ENCODE measurements around the gene RBMS2.

Gene RBMS2

GRCh38 chr12:56589783-56590182, 68.2 kb downstream of the RBMS2 start:
- DNase-seq: no peak

DNA sequence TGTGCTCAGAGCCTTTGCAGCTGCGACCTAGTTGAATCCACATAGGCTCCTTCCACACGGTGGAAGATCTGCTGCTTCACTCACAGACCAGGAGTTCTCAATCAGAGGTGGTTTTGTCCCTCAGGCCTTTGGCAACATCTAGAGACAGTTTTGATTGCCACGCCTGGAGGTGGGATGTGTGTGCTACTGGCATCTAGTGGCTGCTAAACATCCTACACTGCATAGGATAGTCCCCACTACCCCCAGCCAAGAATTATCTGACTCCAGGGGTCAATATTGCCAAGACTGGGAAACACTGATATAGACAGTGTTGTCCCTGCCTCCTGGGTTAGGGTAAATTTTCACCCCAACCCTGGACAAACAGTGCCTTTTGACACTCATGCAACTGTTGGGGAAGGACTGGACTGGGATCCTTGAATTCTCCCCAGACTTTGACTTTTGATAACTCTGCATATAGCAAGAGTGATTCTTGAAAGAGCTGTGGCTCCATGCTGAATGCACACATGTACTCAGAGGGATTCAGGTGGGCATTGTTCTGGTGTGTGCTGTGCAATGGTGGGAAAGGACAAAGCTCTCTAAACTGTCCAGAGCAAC, 68.7 kb downstream of the RBMS2 start:
- no peak for DNase-seq

- no peak for DNase-seq
Measured at GRCh38 chr12:56591126-56591525, 69.5 kb downstream of the RBMS2 start.

GRCh38 chr12:56591961-56592360, 70.3 kb downstream of the RBMS2 start:
- DNase-seq: no peak

GRCh38 chr12:56593909-56594621, 72.4 kb downstream of the RBMS2 start:
- peak; percentile 63 to 70 for DNase-seq

GRCh38 chr12:56596815-56597214, 75.2 kb downstream of the RBMS2 start:
- DNase-seq: no peak

DNA sequence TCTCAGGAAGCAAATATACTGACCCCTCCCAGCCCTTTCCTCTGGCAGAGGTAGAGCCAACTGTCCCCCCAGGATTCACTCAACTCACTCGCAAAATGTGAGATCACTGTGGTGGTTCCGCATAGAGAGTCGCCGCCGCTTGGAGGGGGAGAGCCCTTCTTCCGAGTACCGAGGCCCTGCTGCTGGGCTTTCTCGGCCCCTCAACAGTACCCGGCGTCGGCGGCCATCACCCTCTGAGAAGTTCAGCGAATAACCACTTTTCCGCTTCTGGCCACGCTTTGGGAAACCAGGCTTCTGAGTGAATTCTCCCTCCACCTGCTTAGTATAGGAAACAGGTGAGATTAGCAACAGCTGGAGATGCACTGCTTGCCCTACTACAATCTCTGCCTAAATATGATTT, 77.4 kb downstream of the RBMS2 start:
- no peak for DNase-seq

DNA sequence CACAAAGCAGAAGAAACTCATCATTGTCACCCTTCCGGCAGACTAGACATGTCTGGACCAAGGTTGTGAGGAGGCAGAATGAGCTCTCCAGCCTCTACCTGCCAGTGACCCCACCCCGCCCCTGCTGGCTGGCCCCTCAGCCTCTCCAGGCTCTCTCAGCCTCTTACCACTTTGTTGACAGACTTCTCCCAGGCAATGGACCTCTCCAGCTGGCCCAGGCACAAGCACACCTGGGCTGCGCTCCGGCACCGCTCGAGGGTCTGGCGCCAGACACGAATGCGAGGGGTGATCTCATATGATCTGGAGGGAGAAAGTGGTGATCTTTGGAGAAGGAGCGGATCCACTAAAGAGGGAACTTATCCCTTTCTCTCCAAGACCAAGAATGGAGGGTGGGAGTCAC, 78.2 kb downstream of the RBMS2 start:
- no peak for DNase-seq

GRCh38 chr12:56600753-56601152, 79.1 kb downstream of the RBMS2 start:
- no peak for DNase-seq

DNA sequence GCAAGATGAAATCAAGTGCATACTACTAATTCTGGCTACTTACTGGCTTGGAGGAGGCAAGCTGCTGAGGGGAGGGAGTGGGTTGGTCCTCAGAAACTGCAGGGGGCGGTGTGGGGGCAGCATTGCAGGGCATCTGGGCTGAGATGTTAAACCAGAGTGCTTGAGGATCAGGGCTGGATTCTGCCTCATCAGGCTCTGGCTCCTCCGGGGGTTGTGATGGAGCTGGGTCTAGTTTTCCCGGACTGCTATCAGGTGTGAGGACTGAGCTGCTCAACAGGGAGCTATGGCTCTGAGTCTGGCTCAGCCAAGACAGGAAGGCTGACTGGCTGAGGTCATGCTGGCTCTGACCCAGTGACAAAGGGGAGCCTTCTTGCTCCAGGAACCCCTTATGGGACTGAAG, 79.9 kb downstream of the RBMS2 start:
- DNase-seq: peak; percentile 34 to 36

DNA sequence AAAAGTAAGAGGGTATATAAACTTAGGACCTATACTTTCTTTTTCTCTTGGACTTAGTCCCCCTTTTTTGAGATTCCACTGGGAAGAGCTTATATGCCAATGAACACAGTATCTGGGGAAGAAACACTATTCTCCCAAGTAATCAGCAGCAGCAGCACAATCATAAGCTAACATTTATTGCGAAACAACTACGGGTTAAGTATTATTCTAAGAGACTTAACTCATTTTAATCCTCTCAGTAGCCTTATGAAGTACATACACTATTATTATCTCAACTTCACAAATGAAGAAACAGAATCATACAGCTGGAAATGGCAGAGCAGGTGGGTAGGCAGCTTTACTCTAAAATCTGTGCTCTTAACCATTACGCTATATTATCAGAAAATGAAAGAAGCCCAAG, 80.6 kb downstream of the RBMS2 start:
- DNase-seq: no peak

- no peak for DNase-seq
Measured at GRCh38 chr12:56604355-56604754, 82.7 kb downstream of the RBMS2 start.

GRCh38 chr12:56614627-56615026, 93.0 kb downstream of the RBMS2 start:
- DNase-seq: no peak

DNA sequence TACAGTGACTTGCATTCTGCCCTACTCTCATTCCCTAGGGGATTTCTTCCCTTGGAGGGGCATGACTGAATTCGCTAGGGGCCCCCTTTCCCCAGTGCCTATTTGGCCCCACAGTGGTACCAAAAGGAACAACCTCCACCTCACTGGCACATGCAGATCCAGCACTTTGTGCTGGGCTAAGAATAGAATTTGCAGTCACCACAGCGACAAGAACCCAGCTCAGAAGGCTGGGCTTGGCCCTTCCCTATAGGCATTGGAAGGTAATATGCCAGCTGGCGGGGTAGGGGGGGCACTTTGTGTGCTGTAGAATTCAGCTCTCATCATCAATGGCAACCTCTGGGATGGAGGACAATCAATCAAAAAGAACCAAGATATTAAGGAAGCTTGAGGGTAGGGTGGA, 94.6 kb downstream of the RBMS2 start:
- no peak for DNase-seq

- no peak for DNase-seq
Measured at GRCh38 chr12:56616925-56617324, 95.3 kb downstream of the RBMS2 start.

- DNase-seq: no peak
Measured at GRCh38 chr12:56622535-56622934, 100.9 kb downstream of the RBMS2 start.

- DNase-seq: no peak
Measured at GRCh38 chr12:56626701-56627100, 105.1 kb downstream of the RBMS2 start.

DNA sequence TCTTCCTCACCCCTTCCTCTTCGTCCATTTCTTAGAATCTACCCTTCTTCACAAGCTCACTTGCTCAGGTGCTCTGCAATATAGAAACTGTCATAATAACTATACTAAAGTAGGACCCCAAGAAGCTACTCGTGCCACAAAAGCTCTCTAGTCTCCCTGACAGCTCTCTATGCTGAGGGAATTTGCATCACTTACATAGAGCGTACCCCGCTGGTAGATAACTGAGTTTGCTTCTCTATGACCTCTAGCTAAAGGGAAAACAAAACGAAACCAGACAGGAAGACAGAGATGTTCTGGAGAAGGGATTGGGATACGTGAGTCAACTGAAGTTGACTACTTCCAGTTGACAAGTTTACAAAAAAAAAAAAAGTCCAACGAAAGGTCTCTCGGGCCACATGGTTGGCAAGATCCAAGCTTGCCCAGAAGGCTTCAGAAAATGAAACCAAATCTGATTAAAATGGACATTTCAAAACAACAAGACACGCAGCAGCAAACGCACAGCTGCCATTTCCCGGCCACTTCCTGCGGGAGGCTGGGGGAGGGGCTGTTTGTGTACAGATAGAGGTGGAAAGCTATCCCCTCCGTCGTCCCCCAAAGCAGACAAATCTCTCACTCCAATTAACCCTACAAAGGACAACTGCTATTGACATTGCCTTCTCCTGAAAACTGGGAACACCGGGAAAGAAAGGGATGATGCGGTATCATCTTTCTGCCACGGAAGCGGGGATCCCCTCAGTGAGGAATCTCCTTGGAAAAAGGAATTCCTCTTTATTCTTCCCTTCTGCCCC, 107.2 kb downstream of the RBMS2 start:
- peak; percentile 62 to 73 for DNase-seq

DNA sequence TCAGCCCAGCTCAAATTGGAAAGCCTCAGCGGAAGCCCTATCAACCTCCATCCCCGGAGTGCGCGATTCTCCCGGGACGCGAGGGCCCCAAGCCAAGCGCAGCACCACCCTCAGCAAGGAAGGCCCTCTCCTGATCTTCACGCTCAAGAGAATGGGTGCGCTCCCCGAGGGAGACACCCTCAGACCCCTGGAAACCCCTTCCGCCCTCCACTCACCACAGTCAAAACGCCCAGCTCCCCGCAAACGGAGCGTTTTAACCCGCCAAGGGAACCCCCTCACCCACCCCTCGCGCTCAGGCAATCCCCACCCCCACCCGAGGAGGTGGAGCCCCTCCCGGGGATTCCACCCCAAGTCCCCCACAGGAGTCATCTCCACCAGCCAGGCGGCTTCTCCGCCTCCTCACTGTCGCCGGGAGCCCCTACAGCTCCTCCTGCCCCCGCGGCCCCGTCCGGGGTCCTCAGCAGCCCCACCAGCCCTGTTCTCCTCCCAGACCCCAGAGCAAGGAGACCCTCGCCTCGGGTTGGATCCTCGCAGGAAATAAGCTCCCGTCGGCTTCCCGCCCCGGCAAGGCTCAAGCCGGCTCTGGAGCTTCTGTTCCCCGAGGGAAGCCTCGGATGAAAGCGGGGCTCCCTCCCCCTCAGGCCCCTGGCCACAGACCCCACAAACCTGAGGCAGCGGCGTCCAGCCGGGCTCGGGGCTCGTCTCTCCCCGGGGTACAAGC, 108.0 kb downstream of the RBMS2 start:
- DNase-seq: peak; percentile 51 to 52

DNA sequence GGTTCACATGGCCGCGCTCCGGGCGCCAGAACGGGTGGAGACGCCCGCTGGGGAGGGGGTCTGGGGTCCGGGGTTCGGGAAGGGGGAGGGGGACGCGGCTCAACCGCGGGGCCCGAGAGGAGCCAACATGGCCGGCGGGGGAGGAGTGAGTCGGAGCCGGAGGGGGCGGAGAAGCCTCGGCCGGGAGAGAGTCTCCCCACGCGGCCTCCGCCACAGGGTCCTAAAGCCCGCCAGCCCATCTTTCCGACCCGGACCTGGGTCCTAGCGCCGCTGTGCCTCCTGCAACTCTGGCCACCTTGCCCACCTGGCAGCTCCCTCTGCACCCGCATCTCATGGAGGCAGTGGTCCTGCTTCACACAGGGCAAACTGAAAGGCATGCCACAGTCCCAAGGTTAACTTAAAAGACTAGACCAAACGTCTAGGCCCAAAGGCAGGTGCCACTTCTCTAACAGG, 108.6 kb downstream of the RBMS2 start, which contains the start of gene BAZ2A:
Gene BAZ2A, minus strand, starts transcription at position 147 of the 453 bp plus-strand sequence. CDS start 12,796 bp downstream, outside the sequence.
- DNase-seq: peak; percentile 86 to 90

DNA sequence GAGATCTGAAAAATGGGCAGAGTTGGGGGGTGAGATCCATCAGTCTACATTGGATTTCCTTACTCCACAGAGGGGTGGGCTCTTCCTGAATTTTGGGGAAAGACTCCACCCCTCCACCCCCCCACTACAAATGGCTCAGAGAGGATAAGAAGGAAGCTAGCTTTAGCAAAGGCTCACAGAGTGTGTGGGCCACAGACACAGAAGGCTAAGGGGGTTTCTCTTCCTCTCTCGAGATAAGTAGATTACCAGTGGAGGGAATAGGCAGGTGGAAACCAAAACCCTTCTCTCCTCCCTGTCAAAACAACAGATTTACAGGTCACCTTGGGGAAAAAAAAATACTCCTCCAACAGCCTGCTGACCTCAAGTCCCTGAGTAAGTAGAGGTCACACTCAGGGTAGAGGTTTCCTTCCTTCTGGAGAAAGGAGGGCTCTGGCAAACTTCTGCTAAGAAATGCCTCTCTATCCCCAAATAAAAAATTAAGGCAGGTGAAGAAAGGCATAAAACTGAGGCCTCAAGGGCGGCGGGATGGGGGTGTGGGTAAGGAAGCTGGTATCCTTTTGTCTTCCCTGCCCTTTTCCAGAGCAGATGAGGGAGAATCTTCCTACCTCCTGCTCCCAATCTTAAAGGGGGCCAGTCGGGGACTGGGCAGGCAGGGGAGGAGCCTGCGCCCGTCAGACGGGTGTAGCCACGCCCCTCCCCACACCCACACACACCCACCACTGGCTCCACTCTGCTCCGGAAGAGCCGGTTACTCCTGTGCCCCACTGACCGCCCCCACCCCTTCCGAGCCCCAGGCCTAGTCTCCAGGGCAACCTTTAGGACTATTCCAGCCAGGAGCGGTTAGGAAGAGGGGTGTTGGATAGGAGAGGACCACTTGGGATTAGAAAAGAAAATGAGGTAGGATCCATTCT, 110.4 kb downstream of the RBMS2 start:
- DNase-seq: peak; percentile 63 to 72
